Esophagus squamous epithelium (tissue), 4 donors: ENCODE results near the gene PTPA.

Experiments
- POLR2A ChIP-seq, 4 donors: fragments of 450-650 bp; IDR thresholded peaks; one replicate each; pipeline ENCODE4 v1.6.1; 2017; ENCODE audit warnings: antibody characterized with exemption in 4 of 4, mild to moderate bottlenecking in 4 of 4, moderate library complexity in 3 of 4
- TF ChIP-seq, protein P1 (sequence below), 6 experiments: fragments of 450-650 bp in 4 of 6; fragments of 200-600 bp in 2 of 6; sonication (generic) in 2 of 6; IDR thresholded peaks; one replicate each; pipeline ENCODE4 v1.5.1; 2016 to 2019; ENCODE audit warnings: antibody characterized with exemption in 6 of 6, mild to moderate bottlenecking in 4 of 6, moderate library complexity in 4 of 6

DNA sequence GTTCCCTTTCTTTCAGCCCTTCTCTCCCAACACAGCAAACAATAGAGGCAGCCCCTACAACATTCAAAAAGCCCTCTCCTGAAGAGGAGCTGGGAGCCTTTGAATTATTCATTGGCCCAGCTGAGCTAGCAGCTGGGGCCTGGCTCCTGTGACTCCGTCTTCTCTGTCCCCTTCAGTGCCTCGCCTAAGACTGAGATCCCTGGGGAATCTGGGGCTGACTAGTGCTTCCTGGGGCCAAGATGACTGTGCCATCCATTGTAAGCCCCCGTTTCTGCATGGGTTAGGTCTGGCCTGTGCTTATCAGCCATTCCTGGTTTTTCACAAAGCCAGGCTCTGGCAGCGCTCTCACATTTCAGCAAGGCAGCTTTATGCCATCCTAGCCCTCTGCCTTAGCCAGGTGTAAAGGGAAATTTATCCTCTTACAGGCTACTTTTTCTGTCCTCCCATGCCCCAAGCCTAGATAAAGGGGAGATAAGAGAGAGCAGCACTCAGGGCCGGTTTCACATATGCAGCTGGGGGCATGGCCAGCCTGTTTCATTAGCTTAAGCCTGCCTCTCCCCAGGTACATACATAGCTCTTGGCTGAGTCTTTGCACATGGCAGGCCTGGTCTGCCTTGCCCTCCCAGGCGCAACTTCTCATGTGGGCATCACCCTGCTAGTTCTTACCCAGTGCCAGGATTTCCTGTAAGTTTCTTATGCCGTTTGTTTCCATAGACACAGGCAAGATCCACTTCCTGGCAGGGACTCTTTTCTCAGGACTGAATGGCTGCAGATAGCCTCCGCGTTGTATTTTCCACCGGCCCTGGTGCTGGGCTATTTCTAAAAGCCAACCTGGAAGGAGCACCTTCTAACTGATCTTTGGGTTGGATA lies 15.8 kb downstream of the PTPA start:
- no peak for TF ChIP-seq POLR2A (IDR thresholded peaks at IDR 0.05)
- TF ChIP-seq, protein P1, sequence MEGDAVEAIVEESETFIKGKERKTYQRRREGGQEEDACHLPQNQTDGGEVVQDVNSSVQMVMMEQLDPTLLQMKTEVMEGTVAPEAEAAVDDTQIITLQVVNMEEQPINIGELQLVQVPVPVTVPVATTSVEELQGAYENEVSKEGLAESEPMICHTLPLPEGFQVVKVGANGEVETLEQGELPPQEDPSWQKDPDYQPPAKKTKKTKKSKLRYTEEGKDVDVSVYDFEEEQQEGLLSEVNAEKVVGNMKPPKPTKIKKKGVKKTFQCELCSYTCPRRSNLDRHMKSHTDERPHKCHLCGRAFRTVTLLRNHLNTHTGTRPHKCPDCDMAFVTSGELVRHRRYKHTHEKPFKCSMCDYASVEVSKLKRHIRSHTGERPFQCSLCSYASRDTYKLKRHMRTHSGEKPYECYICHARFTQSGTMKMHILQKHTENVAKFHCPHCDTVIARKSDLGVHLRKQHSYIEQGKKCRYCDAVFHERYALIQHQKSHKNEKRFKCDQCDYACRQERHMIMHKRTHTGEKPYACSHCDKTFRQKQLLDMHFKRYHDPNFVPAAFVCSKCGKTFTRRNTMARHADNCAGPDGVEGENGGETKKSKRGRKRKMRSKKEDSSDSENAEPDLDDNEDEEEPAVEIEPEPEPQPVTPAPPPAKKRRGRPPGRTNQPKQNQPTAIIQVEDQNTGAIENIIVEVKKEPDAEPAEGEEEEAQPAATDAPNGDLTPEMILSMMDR (IDR thresholded peaks at IDR 0.05) = no peak
